GM13976 (cell line): Measurements from ENCODE around the gene FOXR2.

Source experiments
- DNase-seq: peaks from one replicate; pipeline ENCODE4 v3.0.0; 2012; ENCODE audit warnings: low spot score
- in situ Hi-C: fragments of 300-500 bp; cut with MboI; formaldehyde crosslinking; loops from one replicate; pipeline ENCODE4 v1.12.0; 2022; ENCODE audit warnings: low sequenced_read_pairs, mixed read lengths, inconsistent platforms; ENCODE audit not compliant: unreplicated experiment
- TF ChIP-seq, protein P1 (sequence below): IDR thresholded peaks from 2 replicates; pipeline ENCODE4 v1.5.1; 2012; ENCODE audit warnings: borderline replicate concordance, mild to moderate bottlenecking; ENCODE audit not compliant: insufficient read depth; ENCODE audit errors: extremely low read depth, missing control alignments, control extremely low read depth

FOXR2 gene

DNA sequence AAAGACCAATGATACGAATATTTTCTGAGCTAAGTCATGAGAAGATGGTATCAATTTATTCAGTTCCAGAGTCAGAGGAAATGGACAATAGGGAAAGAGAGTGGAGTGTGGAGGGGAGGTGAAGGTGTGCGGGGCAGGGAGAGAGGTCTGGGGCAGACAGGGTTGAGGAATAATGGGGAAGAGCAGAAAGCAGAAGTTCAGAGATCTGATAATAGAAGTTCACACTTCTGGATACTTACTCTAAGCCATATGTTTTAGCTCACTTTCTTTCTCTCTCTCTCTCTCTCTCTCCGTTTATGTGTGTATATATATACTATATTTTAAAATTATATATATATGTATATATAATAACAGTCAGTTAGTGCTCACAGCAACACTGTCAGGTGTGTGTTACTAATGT is 40.4 kb downstream of the FOXR2 start:
- TF ChIP-seq, protein P1, sequence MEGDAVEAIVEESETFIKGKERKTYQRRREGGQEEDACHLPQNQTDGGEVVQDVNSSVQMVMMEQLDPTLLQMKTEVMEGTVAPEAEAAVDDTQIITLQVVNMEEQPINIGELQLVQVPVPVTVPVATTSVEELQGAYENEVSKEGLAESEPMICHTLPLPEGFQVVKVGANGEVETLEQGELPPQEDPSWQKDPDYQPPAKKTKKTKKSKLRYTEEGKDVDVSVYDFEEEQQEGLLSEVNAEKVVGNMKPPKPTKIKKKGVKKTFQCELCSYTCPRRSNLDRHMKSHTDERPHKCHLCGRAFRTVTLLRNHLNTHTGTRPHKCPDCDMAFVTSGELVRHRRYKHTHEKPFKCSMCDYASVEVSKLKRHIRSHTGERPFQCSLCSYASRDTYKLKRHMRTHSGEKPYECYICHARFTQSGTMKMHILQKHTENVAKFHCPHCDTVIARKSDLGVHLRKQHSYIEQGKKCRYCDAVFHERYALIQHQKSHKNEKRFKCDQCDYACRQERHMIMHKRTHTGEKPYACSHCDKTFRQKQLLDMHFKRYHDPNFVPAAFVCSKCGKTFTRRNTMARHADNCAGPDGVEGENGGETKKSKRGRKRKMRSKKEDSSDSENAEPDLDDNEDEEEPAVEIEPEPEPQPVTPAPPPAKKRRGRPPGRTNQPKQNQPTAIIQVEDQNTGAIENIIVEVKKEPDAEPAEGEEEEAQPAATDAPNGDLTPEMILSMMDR, result no peak
- no peak for DNase-seq
- in situ Hi-C loops, result no loop called here

DNA sequence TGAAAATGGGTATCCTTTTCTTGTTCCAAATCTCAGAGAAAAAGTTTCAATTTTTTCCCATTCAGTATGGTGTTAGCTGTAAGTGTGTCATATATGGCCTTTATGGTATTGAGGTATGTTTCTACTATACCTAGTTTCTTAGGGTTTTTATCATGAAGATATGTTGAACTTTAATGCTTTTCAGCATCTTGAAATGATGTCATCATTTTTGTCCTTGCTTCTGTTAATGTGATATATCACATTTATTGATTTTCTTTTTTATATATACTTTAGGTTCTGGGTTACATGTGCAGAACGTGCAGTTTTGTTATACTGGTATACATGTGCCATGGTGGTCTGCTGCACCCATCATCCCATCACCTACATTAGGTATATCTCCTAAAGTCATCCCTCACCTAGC is 44.9 kb downstream of the FOXR2 start:
- in situ Hi-C loops, result no loop called here
- TF ChIP-seq, protein P1, result no peak
- DNase-seq, result no peak
